Raji (cell line): ENCODE data around the gene C5orf46.

ENCODE experiments used
- POLR2A ChIP-seq: IDR thresholded peaks from 2 replicates; pipeline ENCODE4 v1.6.1; 2011; ENCODE audit warnings: low read depth, low read length, control low read depth; ENCODE audit not compliant: insufficient read depth

Gene C5orf46

DNA sequence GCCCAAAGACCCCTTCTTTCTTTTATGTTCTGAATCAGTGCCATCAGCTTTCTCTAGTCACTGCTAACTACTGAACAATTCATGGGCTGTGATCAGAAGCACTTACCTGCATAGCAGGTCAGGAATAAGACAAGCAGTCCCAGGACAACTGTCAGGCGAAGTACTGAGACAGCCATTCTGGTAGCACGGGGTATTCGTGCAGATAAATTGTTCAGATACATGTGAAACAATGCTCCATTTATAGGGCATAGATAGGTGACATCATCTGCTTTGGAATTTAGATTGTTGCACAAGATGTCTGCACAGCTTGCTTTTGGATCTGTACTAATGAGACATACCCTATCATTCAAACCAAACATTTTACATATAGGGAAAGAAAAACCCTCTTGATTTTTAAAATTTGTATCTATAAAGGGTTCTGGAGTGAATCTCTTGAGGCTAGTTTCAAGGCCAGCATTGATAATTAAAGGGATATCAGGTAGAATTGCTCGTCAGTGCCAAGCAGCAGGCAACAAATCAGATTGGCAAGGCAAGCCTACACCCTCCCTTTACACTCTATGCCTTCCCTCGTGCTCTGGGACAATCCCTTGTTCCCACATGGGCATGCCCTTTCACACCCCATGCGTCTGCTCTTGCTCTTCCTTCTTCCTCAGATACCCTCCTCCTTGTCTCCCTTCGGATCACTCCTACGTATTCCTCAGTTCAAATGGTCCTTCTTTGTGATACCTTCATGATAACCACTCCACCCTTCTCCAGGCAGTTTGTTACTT lies at the start of gene C5orf46:
Gene C5orf46 (minus strand): TSS at position 213 of the 770 bp plus-strand sequence. CDS start 37 bp downstream, at position 176.
- no peak for TF ChIP-seq POLR2A

DNA sequence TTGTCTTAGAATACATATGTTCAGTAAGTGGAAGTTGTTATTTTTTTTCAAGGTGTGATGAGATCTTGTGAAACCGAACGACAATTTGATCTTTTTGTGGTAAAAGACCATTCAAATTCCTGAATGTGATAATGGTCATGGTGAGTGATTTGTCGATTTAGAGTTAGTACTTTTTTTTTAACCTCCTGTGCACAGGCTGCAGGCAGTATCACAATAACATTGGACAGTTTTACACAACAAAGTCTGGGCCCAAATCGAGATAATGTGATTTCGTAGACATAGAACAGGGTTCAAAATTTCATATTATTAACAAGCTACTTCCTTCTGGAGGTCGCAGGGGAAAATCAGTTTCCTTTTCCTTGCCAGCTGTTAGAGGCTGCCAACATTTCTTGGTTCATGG lies 48.6 kb upstream of the C5orf46 start:
- no peak for TF ChIP-seq POLR2A

DNA sequence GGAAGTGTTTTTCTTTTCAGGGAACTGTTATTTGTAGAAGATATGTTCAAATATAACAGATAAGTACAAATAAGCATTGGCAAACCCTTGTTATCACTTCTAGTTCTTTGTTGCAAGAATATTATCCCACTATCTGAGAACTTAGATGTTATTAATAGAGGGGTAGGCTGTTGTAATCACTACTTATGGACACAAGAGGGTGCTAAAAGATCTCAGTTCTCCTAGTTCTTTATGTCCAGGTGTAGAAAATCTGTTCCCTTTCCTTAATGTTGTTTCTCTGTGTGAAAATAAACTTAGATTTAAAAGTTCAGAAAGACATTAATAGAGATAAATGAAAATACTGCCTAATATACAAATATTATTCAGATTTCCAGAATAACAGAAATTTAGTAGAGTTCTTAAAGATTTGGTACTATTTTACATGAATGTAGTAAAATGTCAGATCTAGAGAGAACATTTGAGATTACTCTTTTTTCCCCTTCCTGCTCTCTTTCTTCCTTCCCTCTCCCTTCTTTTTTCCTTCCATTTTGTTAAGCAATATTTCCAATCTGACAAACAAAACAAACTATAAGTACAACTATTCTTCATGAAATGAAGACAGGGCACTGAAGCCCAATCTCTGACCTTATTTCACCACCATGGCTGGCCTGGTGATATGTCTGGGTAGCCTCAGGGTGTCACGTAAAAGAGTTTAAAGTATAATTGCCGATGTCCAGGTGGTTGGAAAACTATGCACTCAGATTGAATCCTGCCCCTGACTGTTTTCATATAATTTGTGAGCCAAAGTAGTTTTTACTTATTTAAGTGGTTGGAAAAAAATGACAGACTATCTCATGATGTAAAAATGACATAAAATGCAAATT lies 43.6 kb upstream of the C5orf46 start:
- TF ChIP-seq POLR2A = no peak

DNA sequence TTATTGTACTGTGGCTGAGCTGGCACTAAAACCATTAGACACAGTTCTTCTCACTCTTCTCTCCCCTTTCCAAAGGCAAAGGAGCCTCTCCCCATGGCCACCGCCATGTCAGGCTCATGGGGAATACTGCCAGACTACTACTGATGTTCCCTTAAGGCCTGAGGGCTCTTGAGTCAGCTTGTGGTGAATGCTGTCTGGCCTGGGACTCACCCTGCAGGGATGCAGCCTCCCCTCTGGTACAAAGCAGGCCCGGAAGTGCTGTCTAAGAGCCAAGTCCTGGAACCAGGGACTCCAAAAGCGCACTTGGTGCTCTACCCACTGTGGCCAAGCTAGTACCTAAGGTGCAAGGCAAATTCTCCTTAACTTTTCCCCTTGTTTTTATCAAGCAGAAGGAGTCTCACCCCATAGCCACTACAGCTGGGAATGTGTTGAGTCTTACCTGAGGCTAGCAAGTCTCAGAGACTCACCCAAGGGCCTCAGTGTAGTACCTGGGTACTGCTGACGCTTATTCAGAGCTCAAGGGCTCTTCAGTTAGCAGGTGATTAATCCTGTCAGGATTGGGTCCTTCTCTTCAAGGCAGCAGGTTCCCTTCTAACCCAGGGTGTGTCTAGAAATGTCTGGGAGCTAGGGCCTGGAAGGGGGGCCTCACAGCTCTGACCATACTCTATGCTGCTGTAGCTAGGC lies 33.2 kb upstream of the C5orf46 start:
- TF ChIP-seq POLR2A = no peak

DNA sequence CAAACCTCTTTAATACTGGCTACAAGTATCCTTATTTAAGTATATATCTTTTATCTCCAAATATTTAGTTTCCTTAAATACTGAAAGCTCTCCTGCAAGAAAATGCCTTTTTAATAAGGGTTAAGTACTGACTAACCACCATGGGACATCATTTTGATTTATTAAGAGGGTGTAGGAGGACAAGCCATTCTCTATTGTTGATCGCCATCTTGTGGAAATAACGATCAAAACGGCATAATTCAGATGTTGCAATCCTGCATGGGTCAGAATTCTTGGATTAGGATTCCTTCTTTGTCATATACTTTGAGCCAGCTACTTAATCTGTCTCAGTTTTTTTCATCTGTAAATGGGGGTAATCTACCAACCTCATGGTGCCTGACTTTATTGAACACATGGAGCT lies 28.7 kb upstream of the C5orf46 start:
- TF ChIP-seq POLR2A = no peak

DNA sequence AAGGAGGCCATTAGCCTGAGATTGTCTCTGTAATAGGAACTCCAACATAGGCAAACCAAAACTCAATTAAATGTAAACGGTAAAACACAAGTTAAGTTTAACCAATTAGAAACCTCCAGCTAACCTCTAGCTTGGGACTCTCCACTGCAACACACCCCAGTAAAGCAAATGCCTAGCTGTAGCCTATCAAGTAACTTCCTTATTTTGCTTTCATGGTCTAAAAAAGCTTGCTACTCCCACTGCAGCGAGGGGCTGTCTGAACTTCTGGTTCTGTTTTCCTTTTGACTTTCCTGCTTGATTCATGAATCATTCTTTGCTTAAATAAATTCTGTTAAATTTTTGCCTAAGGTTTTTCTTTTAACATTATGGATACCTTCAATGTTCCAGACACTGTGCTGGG lies 24.4 kb upstream of the C5orf46 start:
- no peak for TF ChIP-seq POLR2A

DNA sequence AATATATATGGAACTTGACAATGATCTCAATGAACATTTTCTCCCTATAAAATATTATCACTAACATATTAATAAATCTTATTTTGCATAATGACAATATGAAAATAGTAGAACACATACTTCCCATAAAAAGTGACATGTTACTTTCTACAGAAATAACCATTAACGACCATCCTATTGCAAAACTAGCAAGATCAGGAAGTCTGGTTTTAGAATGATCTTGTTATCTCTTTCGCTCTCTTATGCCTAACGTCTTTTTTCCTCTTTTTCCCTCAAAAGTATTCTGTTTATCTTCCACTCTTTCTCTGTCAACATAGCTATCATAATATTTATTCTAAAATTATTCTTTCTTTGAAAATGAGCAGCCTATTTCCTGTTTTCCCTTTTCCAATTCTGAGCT lies 21.6 kb upstream of the C5orf46 start:
- no peak for TF ChIP-seq POLR2A

DNA sequence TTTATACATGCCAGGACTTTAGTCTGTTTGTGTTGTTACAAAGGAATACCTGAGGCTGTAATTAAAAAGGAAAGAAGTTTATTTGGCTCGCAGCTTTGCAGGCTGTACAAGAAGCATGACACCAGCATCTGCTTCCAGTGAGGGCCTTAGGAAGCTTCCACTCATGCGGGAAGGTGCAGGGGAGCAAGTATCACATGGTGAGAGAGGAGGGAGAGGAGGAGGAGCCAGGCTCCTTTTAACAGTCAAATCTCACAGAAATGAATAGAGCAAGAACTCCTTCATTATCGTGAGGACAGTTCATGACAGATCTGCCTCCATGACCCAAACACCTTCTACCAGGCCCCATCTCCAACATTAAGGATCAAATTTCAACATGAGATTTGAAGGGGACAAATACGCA lies 18.7 kb upstream of the C5orf46 start:
- no peak for TF ChIP-seq POLR2A

DNA sequence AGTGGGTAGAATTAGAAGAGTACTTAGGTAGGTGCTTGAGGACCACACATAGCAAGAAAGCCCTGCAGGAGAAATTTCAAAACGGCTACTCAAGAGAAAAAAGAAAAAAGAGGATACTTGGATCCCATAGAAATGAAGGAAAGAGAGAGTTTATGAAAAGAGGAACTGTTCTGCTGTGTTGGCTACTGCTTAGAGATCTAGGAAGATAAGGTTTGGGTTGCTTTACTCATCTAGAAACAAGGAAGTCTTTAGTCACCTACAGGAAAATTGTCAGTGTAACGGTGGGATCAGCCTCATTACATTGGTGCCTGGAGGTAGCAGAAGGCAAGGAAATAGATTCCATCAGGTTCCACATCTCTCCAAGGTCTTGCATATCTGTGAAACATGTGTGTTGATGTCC lies 14.8 kb upstream of the C5orf46 start:
- no peak for TF ChIP-seq POLR2A

DNA sequence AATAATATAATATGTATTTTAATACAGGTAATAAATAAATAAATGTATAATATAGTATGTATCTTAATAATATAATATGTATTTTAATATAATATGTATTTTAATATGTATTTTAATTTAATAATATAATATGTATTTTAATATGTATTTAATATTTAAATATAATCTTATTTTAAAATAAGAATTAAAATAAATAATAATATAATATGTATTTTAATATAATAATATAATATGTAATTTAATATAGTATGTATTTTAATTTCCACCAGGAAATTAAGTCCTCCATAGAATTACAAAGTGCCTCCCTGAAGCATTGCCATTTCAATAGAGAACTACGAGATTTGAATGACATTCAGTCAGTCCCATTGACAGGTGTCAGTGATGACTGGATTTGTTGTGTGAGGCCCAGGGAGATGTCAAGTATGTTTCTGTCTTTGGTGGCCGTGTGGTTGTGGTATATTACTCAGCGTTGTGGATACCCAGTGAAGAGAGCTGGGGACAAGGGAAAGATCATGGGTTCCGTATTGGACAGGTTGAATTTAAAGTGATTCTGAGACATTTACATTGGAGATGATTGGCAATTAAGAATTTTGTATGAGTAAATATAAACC lies 14.2 kb upstream of the C5orf46 start:
- TF ChIP-seq POLR2A = no peak

DNA sequence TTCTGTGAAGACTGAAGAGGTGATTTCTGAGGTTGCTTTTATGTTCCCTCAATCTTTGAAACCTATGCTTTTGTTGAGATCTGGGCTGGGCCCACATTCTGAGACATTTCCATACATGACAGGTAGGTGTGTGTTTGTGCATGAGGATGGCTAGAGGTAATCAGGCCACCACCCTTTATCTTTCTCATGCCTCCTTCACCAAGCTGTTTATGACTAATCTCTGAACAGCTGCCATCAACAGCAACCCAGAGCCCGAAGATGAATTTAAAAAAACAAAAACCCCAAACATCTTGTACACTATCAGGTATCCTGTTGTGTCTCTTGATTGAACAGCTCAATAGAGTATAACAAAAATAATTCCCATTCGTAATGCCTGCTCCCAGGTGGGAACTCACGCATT lies 12.6 kb upstream of the C5orf46 start:
- no peak for TF ChIP-seq POLR2A

DNA sequence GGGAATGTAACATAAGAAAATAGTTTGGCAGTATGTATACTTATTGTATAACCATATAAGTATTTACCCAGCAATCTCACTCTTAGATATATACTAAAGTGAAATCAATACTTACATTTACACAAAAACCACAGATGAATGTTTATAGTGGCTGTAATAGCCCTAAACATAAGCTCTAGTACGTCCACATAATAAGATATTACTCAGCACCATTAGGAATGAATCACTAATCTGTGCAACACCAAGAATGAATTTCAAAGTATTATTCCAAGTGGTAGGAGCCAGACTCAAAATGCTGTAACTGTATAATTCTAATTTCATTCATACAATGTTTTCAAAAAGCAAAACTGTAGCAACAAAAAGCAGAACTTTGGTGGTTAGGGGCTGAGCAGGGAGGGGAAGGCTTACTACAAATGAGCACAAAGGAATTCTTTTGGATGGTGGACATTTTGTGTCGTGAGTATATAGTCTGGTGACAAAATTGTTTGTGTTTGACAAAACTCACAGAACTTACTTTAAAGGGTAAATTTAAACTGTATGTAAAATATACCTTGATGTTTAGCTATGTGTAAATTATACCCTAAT lies 11.9 kb upstream of the C5orf46 start:
- TF ChIP-seq POLR2A = no peak

DNA sequence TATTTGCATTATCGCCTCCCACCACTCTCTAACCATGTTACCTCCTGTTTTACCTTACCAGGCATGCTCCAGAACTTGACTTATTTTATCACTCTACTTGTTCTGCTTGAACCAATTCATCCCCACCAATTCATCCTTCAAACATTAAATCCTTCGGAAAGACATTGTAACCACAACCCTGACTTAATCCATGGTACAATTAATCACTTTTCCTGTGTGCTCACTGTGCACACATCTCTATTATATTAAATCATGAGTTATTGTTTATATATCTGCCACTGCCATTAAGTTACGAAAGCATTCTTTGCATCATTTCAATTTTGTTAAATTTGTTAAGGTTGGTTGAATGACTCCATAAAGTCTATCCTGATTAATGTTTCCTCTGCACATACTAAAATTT lies 7.4 kb upstream of the C5orf46 start:
- no peak for TF ChIP-seq POLR2A

DNA sequence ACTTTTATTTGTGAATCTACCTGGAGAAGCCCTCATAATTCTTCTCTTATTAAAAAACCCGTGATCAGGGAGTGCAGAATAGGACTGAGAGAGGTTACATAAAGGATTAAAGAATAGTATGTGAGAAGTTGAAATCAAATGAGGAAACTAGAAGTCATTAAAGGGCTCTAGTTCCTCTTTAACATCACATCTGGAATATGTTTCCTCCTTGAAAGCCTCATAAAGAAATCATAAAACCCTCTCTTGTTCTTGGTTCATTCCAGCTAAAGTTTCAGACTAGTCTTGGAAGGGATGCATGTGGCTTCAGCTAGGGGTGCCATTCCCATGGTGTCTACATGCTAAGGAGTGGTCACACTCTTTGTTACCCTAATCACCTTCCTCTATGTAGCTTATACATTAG lies 5.7 kb upstream of the C5orf46 start:
- no peak for TF ChIP-seq POLR2A

DNA sequence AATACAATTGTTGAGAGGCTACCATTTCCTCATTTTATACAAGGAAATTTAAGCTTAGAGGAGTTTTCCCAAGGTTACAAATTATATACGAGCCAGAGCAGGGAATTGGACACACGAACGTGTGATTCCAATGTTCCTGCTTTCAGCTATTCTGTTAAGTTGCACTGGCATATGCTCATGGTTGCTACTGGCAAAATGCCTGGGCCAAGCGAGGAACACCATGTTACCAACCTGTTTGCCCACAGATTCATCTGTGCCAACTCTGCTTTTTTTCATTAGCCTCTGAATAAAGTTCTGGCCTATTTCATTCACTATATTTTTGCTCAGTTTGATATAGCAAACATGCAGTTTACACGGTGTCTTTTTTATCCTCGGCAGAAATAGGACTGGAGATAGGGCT lies 5.1 kb upstream of the C5orf46 start:
- TF ChIP-seq POLR2A = no peak
